HG03097 (cell line): ENCODE data around the gene SUMF2.
"Not testable (repeated sequence)": the region's sequence is repeated elsewhere in the genome, so short reads cannot be mapped to it uniquely, and the experiment has no call there.

Experiments
- ATAC-seq: cut with Tn5 transposase; IDR thresholded peaks from one replicate; pipeline ENCODE4 v1.9.1; 2021; ENCODE audit not compliant: unreplicated experiment, low FRiP score

The SUMF2 gene

GRCh38 chr7:56104138-56104537 is 40.1 kb downstream of the SUMF2 start:
- not testable (repeated sequence) for ATAC-seq

- no peak for ATAC-seq
Measured at GRCh38 chr7:56105508-56105907, 41.4 kb downstream of the SUMF2 start.

- peak; percentile 100 for ATAC-seq
Measured at GRCh38 chr7:56106108-56107073, 42.3 kb downstream of the SUMF2 start, which contains the start of gene CHCHD2. TSS of gene CHCHD2 (minus strand) at chr7:56106476. CDS start at chr7:56106413, 63 bp downstream.

- ATAC-seq: no peak
Measured at GRCh38 chr7:56107954-56108258, 43.8 kb downstream of the SUMF2 start.

- no peak for ATAC-seq
Measured at GRCh38 chr7:56110611-56111010, 46.5 kb downstream of the SUMF2 start.

- not testable (repeated sequence) for ATAC-seq
Measured at GRCh38 chr7:56112244-56112643, 48.2 kb downstream of the SUMF2 start.

- no peak for ATAC-seq
Measured at GRCh38 chr7:56115852-56116538, 51.9 kb downstream of the SUMF2 start, which contains the start of gene NUPR2. TSS of gene NUPR2 (minus strand) at chr7:56116417. CDS start at chr7:56116314, 103 bp downstream.

GRCh38 chr7:56121440-56121839 is 57.4 kb downstream of the SUMF2 start:
- ATAC-seq: no peak

- no peak for ATAC-seq
Measured at GRCh38 chr7:56124981-56125380, 60.9 kb downstream of the SUMF2 start.

- ATAC-seq: no peak
Measured at GRCh38 chr7:56125831-56126230, 61.7 kb downstream of the SUMF2 start.

GRCh38 chr7:56127241-56127975 is 63.3 kb downstream of the SUMF2 start:
- ATAC-seq: no peak
